Ectodermal cell (in vitro differentiated cells): ENCODE data around the gene HMGB2.

ENCODE experiments used
- H3K27ac ChIP-seq: 2 replicates; pipeline ENCODE4 v1.7.0; 2013; ENCODE audit warnings: mild to moderate bottlenecking, low read depth, low read length; ENCODE audit not compliant: insufficient read depth, poor library complexity, severe bottlenecking
- H3K27me3 ChIP-seq: 2 replicates; pipeline ENCODE4 v1.7.0; 2013; ENCODE audit warnings: mild to moderate bottlenecking, low read length; ENCODE audit not compliant: insufficient read depth, control insufficient read depth, poor library complexity, severe bottlenecking
- H3K36me3 ChIP-seq: one replicate; pipeline ENCODE4 v1.7.0; 2013; ENCODE audit warnings: low read length; ENCODE audit not compliant: control insufficient read depth, insufficient read depth
- H3K4me1 ChIP-seq: one replicate; pipeline ENCODE4 v1.7.0; 2013; ENCODE audit warnings: low read length; ENCODE audit not compliant: control insufficient read depth, insufficient read depth
- H3K4me3 ChIP-seq: 2 replicates; pipeline ENCODE4 v1.7.0; 2013; ENCODE audit warnings: low read depth, low read length, control low read depth; ENCODE audit not compliant: insufficient read depth
- H3K9me3 ChIP-seq: 2 replicates; pipeline ENCODE4 v1.7.0; 2013; ENCODE audit warnings: mild to moderate bottlenecking, low read length, moderate library complexity; ENCODE audit not compliant: control insufficient read depth
- WGBS, 2 experiments: methylation state at CpG; one replicate each; pipeline ENCODE4 v1.1.7; 2013; ENCODE audit warnings: missing lambda C conversion rate in 2 of 2; 5-methylcytosine and 5-hydroxymethylcytosine counted together

Gene HMGB2

GRCh38 chr4:173337463-173337862 is 3.3 kb upstream of the HMGB2 start:
- 95 to 97% methylated on average over 2 of the region's 2 CpGs for WGBS, 2 experiments
- no peak overlapping the region for H3K4me3 ChIP-seq
- peaks cover 9% of the 10 kb centered on the region for H3K4me1 ChIP-seq
- H3K27ac ChIP-seq = no peak overlapping the region
- H3K9me3 ChIP-seq = no peaks in the 10 kb centered on the region
- no peaks in the 10 kb centered on the region for H3K27me3 ChIP-seq
- H3K36me3 ChIP-seq = no peaks in the 10 kb centered on the region

GRCh38 chr4:173334891-173335752 is 964 bp upstream of the HMGB2 start:
- H3K4me1 ChIP-seq = peaks cover 5% of the 10 kb centered on the region
- H3K27me3 ChIP-seq = no peaks in the 10 kb centered on the region
- peak overlapping the region; percentile 93 for H3K4me3 ChIP-seq
- peak overlapping the region; percentile 98 for H3K27ac ChIP-seq
- H3K36me3 ChIP-seq = peaks cover 10% of the 10 kb centered on the region
- no peaks in the 10 kb centered on the region for H3K9me3 ChIP-seq
- 1 to 2% methylated on average over 52 of the region's 52 CpGs for WGBS, 2 experiments

- 0% methylated on average over 51 to 53 of the region's 53 CpGs for WGBS, 2 experiments
- H3K4me3 ChIP-seq = peak overlapping the region; percentile 93
- peaks cover 5% of the 10 kb centered on the region for H3K4me1 ChIP-seq
- no peaks in the 10 kb centered on the region for H3K9me3 ChIP-seq
- H3K36me3 ChIP-seq = peaks cover 14% of the 10 kb centered on the region
- H3K27me3 ChIP-seq = no peaks in the 10 kb centered on the region
- peak overlapping the region; percentile 99 for H3K27ac ChIP-seq
These were observed 487 bp downstream of the HMGB2 start for GRCh38 chr4:173333658-173334084.

GRCh38 chr4:173332963-173333657 is 1.0 kb downstream of the HMGB2 start:
- Histone ChIP-seq H3K27ac (no peak overlapping the region), H3K27me3 (no peaks in the 10 kb centered on the region), H3K36me3 (peaks cover 17% of the 10 kb centered on the region), H3K4me1 (peaks cover 5% of the 10 kb centered on the region), H3K9me3 (no peaks in the 10 kb centered on the region), H3K4me3 (peak overlapping the region; percentile 93)
- 22% methylated on average over 21 of the region's 21 CpGs for WGBS, 2 experiments

- 91 to 92% methylated on average over 6 of the region's 6 CpGs for WGBS, 2 experiments
- Histone ChIP-seq H3K9me3 (no peaks in the 10 kb centered on the region), H3K27me3 (no peaks in the 10 kb centered on the region), H3K36me3 (peaks cover 17% of the 10 kb centered on the region), H3K4me1 (peaks cover 5% of the 10 kb centered on the region), H3K27ac (no peak overlapping the region), H3K4me3 (peak overlapping the region; percentile 93)
These were observed 2.1 kb downstream of the HMGB2 start for GRCh38 chr4:173332021-173332487.

- H3K4me3 ChIP-seq = no peak overlapping the region
- H3K27ac ChIP-seq = no peak overlapping the region
- H3K27me3 ChIP-seq = no peaks in the 10 kb centered on the region
- H3K9me3 ChIP-seq = no peaks in the 10 kb centered on the region
- 100% methylated on average over 1 to 2 of the region's 2 CpGs for WGBS, 2 experiments
- peaks cover 17% of the 10 kb centered on the region for H3K36me3 ChIP-seq
- H3K4me1 ChIP-seq = peaks cover 5% of the 10 kb centered on the region
These were observed 3.6 kb downstream of the HMGB2 start for GRCh38 chr4:173330590-173330989.

GRCh38 chr4:173328236-173328901 is 5.8 kb downstream of the HMGB2 start:
- Histone ChIP-seq H3K27ac (no peak overlapping the region), H3K4me1 (peaks cover 5% of the 10 kb centered on the region), H3K9me3 (no peaks in the 10 kb centered on the region), H3K4me3 (no peak overlapping the region), H3K27me3 (no peaks in the 10 kb centered on the region), H3K36me3 (peaks cover 17% of the 10 kb centered on the region)
- WGBS, 2 experiments = 91 to 96% methylated on average over 5 of the region's 5 CpGs

- Histone ChIP-seq H3K27me3 (no peaks in the 10 kb centered on the region), H3K27ac (no peak overlapping the region), H3K4me1 (no peaks in the 10 kb centered on the region), H3K4me3 (no peak overlapping the region), H3K36me3 (peaks cover 7% of the 10 kb centered on the region), H3K9me3 (no peaks in the 10 kb centered on the region)
- 93 to 98% methylated on average over 5 of the region's 5 CpGs for WGBS, 2 experiments
These were observed 9.0 kb downstream of the HMGB2 start for GRCh38 chr4:173325007-173325736.

GRCh38 chr4:173319696-173320095 is 14.5 kb downstream of the HMGB2 start:
- H3K36me3 ChIP-seq = no peaks in the 10 kb centered on the region
- H3K4me1 ChIP-seq = no peaks in the 10 kb centered on the region
- WGBS, 2 experiments = 96 to 97% methylated on average over 2 of the region's 2 CpGs
- no peak overlapping the region for H3K4me3 ChIP-seq
- H3K9me3 ChIP-seq = no peaks in the 10 kb centered on the region
- H3K27me3 ChIP-seq = no peaks in the 10 kb centered on the region
- H3K27ac ChIP-seq = no peak overlapping the region
